Measurements from ENCODE around the gene MLF1. TPM values are rescaled to one million over a fixed set of nuclear protein-coding genes. Genes with fewer than 3 reads are reported as not detected.
A peak's percentile ranks its signal among the peaks of the same experiment; 100 is the strongest.

Gene MLF1
- total RNA-seq, 2 experiments from 2014 or later = 3.8 to 3.9 TPM

DNA sequence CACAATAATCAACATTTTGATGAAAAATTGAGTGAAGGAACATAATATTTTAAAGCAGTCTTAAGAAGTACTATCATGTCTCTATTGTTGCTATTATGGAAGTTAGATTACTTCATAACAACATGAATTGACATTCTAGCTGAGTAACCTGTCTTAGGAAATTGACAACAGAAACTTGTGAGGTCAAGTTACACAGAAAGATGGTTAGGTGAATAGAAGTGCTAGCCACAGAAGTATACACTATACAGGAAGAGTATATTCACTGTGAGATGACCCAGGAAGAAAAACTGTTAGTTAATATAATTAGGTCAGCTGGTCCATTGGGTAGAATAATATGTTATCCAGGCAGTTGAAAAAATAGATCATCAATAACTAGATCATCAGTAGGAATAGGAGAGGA lies 31.2 kb downstream of the MLF1 start:
- Mint-ChIP-seq H3K36me3 (no peaks in the 10 kb centered on the region), H3K27me3 (no peaks in the 10 kb centered on the region), H3K4me3 (no peak overlapping the region), H3K27ac (no peak overlapping the region), H3K9me3 (no peaks in the 10 kb centered on the region), H3K4me1 (ENCODE audit: low read depth) (no peaks in the 10 kb centered on the region)
- CTCF ChIA-PET = no interaction called here
- DNase-seq = no peak
- POLR2A ChIA-PET = no interaction called here
- intact Hi-C loops (cut with micrococcal nuclease) = no loop called here

DNA sequence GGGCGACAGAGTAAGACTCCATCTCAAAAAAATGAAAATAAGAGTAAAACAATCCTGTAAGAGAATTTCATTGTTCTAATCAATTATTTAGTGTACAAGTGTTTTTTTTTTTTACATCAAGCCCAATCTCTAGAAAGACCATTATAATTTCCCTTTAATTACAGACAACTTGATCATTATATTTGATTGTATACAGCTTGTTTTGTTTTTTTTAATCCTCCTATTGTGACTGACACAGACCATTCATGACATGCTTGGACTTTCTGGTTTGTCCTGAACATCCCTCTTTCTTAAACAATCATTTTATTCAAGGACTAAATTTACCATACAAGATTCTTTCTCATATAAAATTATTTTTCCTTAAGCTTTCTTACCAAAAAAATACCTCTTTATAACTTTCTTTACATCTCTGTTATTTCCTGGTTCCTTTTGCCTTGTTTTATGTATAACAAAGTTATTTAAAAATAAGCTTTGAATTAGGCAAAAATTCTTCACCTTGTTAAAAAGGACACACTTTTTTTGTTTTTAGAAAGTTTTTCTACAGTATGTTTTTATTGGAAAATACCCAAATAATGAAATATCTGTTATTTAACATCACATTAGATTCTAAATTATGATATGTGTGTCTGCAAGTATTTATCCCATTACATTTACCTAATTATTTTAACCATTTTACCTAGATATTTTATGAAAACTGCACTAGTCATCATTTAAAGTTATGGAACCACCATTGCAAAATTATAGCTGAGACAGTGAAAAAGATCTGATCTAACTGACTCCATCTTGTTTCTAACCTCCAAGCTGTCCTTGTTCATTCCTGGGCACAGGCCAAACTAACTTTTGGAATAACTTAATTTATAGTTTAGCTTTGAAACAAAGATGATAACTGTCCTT lies 47.2 kb downstream of the MLF1 start:
- Mint-ChIP-seq H3K27me3 (peaks cover 3% of the 10 kb centered on the region), H3K36me3 (peaks cover 6% of the 10 kb centered on the region), H3K9me3 (peaks cover 16% of the 10 kb centered on the region), H3K27ac (no peak overlapping the region), H3K4me1 (ENCODE audit: low read depth) (no peaks in the 10 kb centered on the region), H3K4me3 (no peak overlapping the region)
- intact Hi-C loops (cut with micrococcal nuclease) = no loop called here
- POLR2A ChIA-PET = no interaction called here
- CTCF ChIA-PET = interaction anchor here (0.6 kb wide), 2 partner anchors 302 to 1013 kb away, joined by 3 read pairs; no protein-coding TSS in a partner anchor
- DNase-seq = no peak

DNA sequence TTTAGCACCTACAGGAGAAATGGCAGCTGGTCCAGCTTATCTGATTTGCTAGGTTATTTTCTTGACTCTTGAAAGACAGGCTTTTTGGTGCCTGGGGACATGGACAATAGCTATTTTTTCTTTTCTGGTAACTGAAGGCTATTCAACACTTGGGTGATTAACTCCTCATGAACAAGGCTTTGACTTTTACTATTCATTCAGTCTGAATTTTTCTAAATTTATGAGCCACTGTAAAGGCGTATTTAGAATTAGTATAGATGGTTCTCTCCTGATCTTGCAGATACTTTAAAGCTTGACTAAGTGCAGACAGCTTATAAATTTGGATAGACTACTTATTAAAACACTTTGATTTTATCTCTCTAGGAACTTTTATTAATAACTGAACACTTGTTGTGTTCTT lies 54.9 kb downstream of the MLF1 start:
- Mint-ChIP-seq H3K27ac (no peak overlapping the region), H3K36me3 (no peaks in the 10 kb centered on the region)
- intact Hi-C loops (cut with micrococcal nuclease) = no loop called here

DNA sequence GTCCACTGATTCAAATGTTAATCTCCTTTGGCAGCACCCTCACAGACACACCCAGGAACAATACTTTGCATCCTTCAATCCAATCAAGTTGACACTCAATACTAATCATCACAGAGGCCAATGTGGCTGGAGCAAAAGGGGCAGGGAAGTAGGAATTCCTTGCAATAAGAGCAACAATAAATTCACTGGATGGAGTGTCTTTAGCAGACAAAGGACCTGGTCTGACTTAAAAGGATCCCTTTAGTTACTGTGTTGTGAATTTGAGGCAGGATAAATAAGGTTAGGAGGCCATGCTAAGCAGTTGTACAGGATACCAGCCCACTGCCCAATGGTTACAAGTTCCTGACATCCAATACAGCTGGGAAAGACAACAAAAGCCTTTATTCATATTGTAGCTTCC lies 61.0 kb downstream of the MLF1 start:
- CTCF ChIA-PET = no interaction called here
- H3K4me1 Mint-ChIP-seq (ENCODE audit: low read depth) = no peaks in the 10 kb centered on the region
- no peaks in the 10 kb centered on the region for H3K36me3 Mint-ChIP-seq
- POLR2A ChIA-PET = no interaction called here
- H3K27me3 Mint-ChIP-seq = peaks cover 7% of the 10 kb centered on the region
- H3K27ac Mint-ChIP-seq = no peak overlapping the region
- no peak for DNase-seq
- no peak overlapping the region for H3K4me3 Mint-ChIP-seq
- no peaks in the 10 kb centered on the region for H3K9me3 Mint-ChIP-seq
- intact Hi-C loops (cut with micrococcal nuclease) = no loop called here

More for the DNA sequence above, 54.9 kb downstream of the MLF1 start:
- no peak for DNase-seq
- H3K4me3 Mint-ChIP-seq = no peak overlapping the region
- H3K9me3 Mint-ChIP-seq = peaks cover 4% of the 10 kb centered on the region
- ChIA-PET CTCF (no interaction called here), POLR2A (no interaction called here)
- H3K27me3 Mint-ChIP-seq = peaks cover 15% of the 10 kb centered on the region
- H3K4me1 Mint-ChIP-seq (ENCODE audit: low read depth) = no peaks in the 10 kb centered on the region

DNA sequence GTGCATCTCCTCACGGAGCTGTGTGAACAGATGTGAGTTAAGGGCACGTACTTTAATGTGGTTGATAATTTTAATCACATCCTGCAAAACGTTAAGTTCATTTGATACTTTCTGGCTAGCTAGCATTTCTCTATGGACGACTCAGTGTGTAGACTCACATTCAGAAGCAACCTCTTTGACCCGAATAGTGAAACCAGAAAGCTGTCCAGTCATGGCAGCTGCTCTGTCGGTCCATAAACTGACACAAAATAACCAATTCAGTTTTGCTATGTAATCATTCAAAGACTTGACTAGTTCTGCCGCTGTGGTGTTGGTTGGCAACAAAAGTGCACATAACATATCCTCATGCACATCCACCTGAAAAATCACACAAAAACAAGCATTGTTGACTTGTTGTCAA lies 69.7 kb downstream of the MLF1 start:
- H3K4me1 Mint-ChIP-seq (ENCODE audit: low read depth) = peaks cover 22% of the 10 kb centered on the region
- H3K4me3 Mint-ChIP-seq = no peak overlapping the region
- ChIA-PET POLR2A (interaction anchor here (1.1 kb wide), 1 partner anchor 70 kb away, joined by 3 read pairs; the partner anchor contains the start of gene MLF1), CTCF (interaction anchor here (2.3 kb wide), 1 partner anchor 18 kb away, joined by 5 read pairs; no protein-coding TSS in a partner anchor)
- intact Hi-C loops (cut with micrococcal nuclease) = loop anchor here (5.0 to 10.0 kb wide), 6 partner anchors 82 to 1476 kb away; partner anchors contain the start of genes CCNL1, MFSD1 and SHOX2
- no peaks in the 10 kb centered on the region for H3K9me3 Mint-ChIP-seq
- no peak for DNase-seq
- no peaks in the 10 kb centered on the region for H3K36me3 Mint-ChIP-seq
- H3K27ac Mint-ChIP-seq = peak overlapping the region; percentile 8
- H3K27me3 Mint-ChIP-seq = no peaks in the 10 kb centered on the region

DNA sequence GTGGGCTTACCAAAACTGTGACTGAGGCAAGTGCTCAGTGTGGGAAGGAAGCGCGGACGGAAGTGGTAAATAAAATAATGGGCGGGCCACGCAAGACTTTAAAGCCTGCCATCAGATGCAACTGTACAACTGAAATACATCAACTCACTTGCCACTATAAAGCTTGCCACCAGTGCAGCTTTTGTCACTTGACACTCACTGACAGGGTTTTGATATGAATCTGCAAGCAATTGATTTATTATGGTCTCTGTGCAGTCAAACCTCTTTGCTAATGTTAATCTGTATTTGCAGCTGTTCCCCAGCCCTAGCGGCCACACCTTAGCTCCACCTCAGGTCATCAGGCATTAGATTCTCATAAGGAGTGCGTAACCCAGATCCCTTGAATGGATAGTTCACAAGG lies 71.0 kb downstream of the MLF1 start:
- Mint-ChIP-seq H3K27me3 (no peaks in the 10 kb centered on the region), H3K9me3 (no peaks in the 10 kb centered on the region), H3K36me3 (peaks cover 5% of the 10 kb centered on the region), H3K27ac (peak overlapping the region; percentile 64), H3K4me1 (ENCODE audit: low read depth) (peaks cover 31% of the 10 kb centered on the region), H3K4me3 (no peak overlapping the region)
- ChIA-PET CTCF (interaction anchor here (1.1 to 2.8 kb wide), 4 partner anchors 17 to 160 kb away, joined by 3 to 8 read pairs (median 5); partner anchors contain the start of genes LXN and MFSD1), POLR2A (no interaction called here)
- DNase-seq = peak; percentile 38
- intact Hi-C loops (cut with micrococcal nuclease) = loop anchor here (5.0 to 10.0 kb wide), 6 partner anchors 80 to 1477 kb away; partner anchors contain the start of genes CCNL1, MFSD1 and SHOX2

DNA sequence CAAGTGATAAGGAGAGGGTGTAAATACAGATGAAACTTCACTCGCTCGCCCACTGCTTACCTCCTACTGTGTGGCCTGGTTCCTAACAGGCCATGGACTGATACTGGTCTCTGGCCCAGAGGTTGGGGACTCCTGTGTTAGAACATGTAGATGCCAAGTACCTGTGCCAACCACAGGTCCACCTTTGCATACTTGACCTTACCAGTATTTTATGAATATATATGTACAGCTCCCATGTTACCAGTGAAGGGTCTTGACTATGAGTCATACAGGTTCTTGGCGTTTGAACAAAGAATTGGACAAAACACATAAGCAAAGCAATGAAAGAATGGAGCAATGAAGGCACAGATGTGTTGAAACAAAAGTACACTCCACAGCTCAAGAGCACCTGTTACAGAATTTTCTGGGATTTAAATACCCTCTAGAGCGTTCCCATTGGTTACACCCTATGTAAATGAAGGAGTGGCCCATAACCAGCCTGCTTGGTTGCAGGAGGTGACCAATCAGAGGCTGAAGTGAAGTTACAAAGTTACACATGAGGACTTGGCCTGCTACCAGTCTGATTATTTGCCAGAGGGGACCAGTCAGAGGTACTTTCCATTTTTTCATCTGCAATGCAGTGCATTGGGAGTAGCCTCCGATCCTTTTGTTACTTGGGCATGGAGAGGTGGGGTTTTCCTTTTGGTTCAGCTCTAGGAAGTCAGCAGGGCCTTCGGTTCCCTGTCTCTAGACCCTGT lies 71.6 kb downstream of the MLF1 start:
- CTCF ChIA-PET = interaction anchor here (1.1 to 2.8 kb wide), 4 partner anchors 16 to 160 kb away, joined by 3 to 8 read pairs (median 5); partner anchors contain the start of genes LXN and MFSD1
- POLR2A ChIA-PET = no interaction called here
- DNase-seq = no peak
- peaks cover 31% of the 10 kb centered on the region for H3K4me1 Mint-ChIP-seq (ENCODE audit: low read depth)
- peaks cover 7% of the 10 kb centered on the region for H3K36me3 Mint-ChIP-seq
- no peak overlapping the region for H3K4me3 Mint-ChIP-seq
- H3K27me3 Mint-ChIP-seq = no peaks in the 10 kb centered on the region
- no peaks in the 10 kb centered on the region for H3K9me3 Mint-ChIP-seq
- intact Hi-C loops (cut with micrococcal nuclease) = loop anchor here (5.0 to 10.0 kb wide), 6 partner anchors 80 to 1478 kb away; partner anchors contain the start of genes CCNL1, MFSD1 and SHOX2
- H3K27ac Mint-ChIP-seq = peak overlapping the region; percentile 63

DNA sequence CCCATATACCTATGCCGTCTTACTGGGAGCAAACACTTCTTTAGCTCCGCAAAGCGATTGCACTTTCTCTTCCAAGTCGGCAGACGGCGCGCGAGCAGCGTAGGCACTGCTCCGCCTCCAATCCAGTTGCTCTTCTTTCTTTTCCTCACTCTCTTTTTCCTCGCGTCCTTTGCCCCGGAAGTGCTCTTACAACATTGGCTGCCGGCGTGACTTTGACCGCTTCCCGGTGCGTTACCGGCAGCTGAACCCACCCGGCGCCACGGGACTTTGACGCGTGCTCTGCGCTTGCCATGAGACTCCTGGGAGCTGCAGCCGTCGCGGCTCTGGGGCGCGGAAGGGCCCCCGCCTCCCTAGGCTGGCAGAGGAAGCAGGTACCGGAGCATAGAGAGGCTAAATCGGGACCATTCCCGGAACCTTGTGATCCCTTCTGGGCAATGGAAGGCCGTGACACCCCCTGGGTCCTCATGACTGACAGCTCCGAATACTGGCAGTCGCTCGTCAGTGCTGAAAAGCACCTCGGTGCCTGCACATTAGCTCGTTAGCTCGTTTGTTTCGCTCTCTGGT lies 73.4 kb downstream of the MLF1 start, which contains the start of gene GFM1:
Gene GFM1, plus strand, starts transcription at position 183 of the 564 bp plus-strand sequence. Its CDS starts 108 bp downstream, at position 291.
- Mint-ChIP-seq H3K27ac (peak within 1 kb of the TSS; percentile 86), H3K36me3 (peaks cover 18% of the 10 kb centered on the region), H3K9me3 (no peaks in the 10 kb centered on the region), H3K27me3 (no peaks in the 10 kb centered on the region), H3K4me1 (ENCODE audit: low read depth) (peaks cover 38% of the 10 kb centered on the region), H3K4me3 (peak within 1 kb of the TSS; percentile 89)
- peak; percentile 93 for DNase-seq
- ChIA-PET CTCF (interaction anchor here (0.7 to 3.6 kb wide), 22 partner anchors 8 to 1755 kb away, joined by 3 to 66 read pairs (median 5); partner anchors contain the start of genes IFT80, LXN, MFSD1 and SMC4), POLR2A (interaction anchor here (0.6 to 2.3 kb wide), 6 partner anchors 15 to 1130 kb away, joined by 3 to 9 read pairs (median 5); partner anchors contain the start of genes MFSD1 and MLF1)
- intact Hi-C loops (cut with micrococcal nuclease) = loop anchor here (5.0 to 10.0 kb wide), 6 partner anchors 78 to 1480 kb away; partner anchors contain the start of genes CCNL1, MFSD1 and SHOX2

DNA sequence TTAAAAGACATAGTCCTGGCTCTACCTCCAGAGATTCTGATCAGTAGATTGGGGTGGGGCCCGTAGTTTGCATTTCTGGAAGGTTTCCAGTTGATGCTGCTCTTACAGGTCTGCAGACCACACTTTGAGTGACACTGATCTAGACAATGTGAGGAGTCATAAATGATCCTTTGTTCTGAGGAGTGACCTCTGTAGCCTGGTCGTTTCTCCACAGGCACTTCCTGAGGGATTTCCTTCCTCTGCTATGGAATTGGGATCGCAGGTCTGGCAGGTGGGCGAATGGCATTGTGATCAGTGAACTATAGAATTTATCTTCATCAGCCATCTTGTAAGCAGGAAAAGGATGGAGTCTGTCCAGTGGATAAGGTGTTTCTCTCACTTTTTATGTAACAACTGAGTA lies 78.8 kb downstream of the MLF1 start:
- intact Hi-C loops (cut with micrococcal nuclease) = loop anchor here (1.0 to 10.0 kb wide), 3 partner anchors 10 to 1485 kb away; partner anchors contain the start of gene CCNL1
- CTCF ChIA-PET = interaction anchor here (4.4 kb wide), 1 partner anchor 10 kb away, joined by 21 read pairs; no protein-coding TSS in a partner anchor

DNA sequence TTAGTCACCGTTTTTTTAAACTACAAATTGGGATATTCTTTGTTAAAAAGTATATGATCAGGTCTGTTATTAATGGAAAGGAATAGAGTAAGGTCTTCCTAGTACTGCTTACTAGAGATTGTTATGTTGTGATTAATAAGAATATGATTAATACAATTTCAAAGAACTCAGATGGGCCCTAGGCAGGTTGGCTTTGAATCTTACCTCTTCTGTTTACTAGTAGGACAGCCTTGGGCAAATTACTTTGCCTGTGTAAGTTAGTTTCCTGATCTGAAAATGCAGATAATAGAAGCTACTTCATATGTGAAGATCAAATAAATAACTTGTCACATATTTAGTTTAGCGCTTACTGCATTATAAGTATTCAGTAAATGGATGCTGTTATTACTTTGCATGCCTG lies 80.2 kb downstream of the MLF1 start:
- H3K36me3 Mint-ChIP-seq = peaks cover 45% of the 10 kb centered on the region

More for the DNA sequence above, 78.8 kb downstream of the MLF1 start:
- no peak overlapping the region for H3K4me3 Mint-ChIP-seq
- H3K27ac Mint-ChIP-seq = peak overlapping the region; percentile 46
- no peak for DNase-seq
- POLR2A ChIA-PET = no interaction called here
- peaks cover 22% of the 10 kb centered on the region for H3K4me1 Mint-ChIP-seq (ENCODE audit: low read depth)
- H3K9me3 Mint-ChIP-seq = no peaks in the 10 kb centered on the region
- no peaks in the 10 kb centered on the region for H3K27me3 Mint-ChIP-seq
- peaks cover 40% of the 10 kb centered on the region for H3K36me3 Mint-ChIP-seq

DNA sequence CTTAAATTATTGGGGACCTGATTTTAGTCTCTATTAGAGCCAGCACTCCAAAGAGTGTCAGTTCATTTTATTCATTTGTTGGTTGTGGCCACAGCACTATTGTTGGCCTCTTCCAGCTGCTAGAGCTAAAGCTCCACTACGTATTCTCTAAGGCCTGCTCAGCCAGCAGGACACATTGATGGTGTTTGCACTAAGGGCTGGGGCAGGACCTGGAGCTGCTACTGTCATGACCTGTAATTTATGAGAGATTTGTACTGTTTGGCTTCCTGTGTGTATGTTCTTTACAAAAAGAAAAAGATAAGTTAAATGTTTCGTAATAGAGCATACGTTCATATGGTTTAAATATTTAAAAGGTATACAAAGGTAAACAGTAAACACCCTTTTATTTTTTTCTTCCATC lies 81.5 kb downstream of the MLF1 start:
- intact Hi-C loops (cut with micrococcal nuclease) = no loop called here
- H3K36me3 Mint-ChIP-seq = peaks cover 46% of the 10 kb centered on the region
- DNase-seq = no peak
- ChIA-PET CTCF (interaction anchor here (1.4 to 1.7 kb wide), 2 partner anchors 8 to 19 kb away, joined by 5 to 9 read pairs; partner anchors contain the start of genes GFM1 and LXN), POLR2A (no interaction called here)
- H3K27me3 Mint-ChIP-seq = no peaks in the 10 kb centered on the region
- peaks cover 6% of the 10 kb centered on the region for H3K4me1 Mint-ChIP-seq (ENCODE audit: low read depth)
- no peak overlapping the region for H3K27ac Mint-ChIP-seq
- no peaks in the 10 kb centered on the region for H3K9me3 Mint-ChIP-seq
- no peak overlapping the region for H3K4me3 Mint-ChIP-seq

More for the DNA sequence above, 80.2 kb downstream of the MLF1 start:
- CTCF ChIA-PET = interaction anchor here (1.4 to 4.4 kb wide), 2 partner anchors 9 to 21 kb away, joined by 5 to 21 read pairs; partner anchors contain the start of gene LXN
- Mint-ChIP-seq H3K4me1 (ENCODE audit: low read depth) (peaks cover 12% of the 10 kb centered on the region), H3K4me3 (no peak overlapping the region), H3K9me3 (no peaks in the 10 kb centered on the region), H3K27ac (no peak overlapping the region), H3K27me3 (no peaks in the 10 kb centered on the region)
- POLR2A ChIA-PET = no interaction called here
- no peak for DNase-seq
- intact Hi-C loops (cut with micrococcal nuclease) = no loop called here
